IMR-90 (cell line): ENCODE results near the gene APP.

ENCODE experiments used
- BHLHE40 ChIP-seq: fragments of 150-350 bp; IDR thresholded peaks from 2 replicates; pipeline ENCODE4 v1.6.1; 2016; ENCODE audit warnings: mild to moderate bottlenecking, low read depth, low read length
- CEBPB ChIP-seq: IDR thresholded peaks from 2 replicates; pipeline ENCODE4 v1.6.1; 2012; ENCODE audit warnings: low read depth, low read length, improper control_type of control experiment
- CHD1 ChIP-seq: IDR thresholded peaks from 2 replicates; pipeline ENCODE4 v1.6.1; 2012; ENCODE audit warnings: low read depth, low read length, improper control_type of control experiment
- FOS ChIP-seq: fragments of 150-350 bp; IDR thresholded peaks from 2 replicates; pipeline ENCODE4 v1.6.1; 2016; ENCODE audit warnings: low read depth, low read length
- MAFK ChIP-seq: IDR thresholded peaks from 2 replicates; pipeline ENCODE4 v1.6.1; 2012; ENCODE audit warnings: low read depth, low read length, improper control_type of control experiment
- POLR2A ChIP-seq: IDR thresholded peaks from 2 replicates; pipeline ENCODE4 v1.6.1; 2012; ENCODE audit warnings: mild to moderate bottlenecking, low read depth, low read length
- RFX5 ChIP-seq: IDR thresholded peaks from 2 replicates; pipeline ENCODE4 v1.8.0; 2012; ENCODE audit warnings: low read depth, mild to moderate bottlenecking, low read length, moderate library complexity
- SMC3 ChIP-seq: fragments of 150-350 bp; IDR thresholded peaks from 2 replicates; pipeline ENCODE4 v1.6.1; 2016; ENCODE audit warnings: low read depth, mild to moderate bottlenecking, antibody characterized with exemption, low read length, moderate library complexity
- TF ChIP-seq, protein P1 (sequence below): conservative IDR thresholded peaks from 2 replicates; pipeline ENCODE4 v1.5.1; 2012; ENCODE audit warnings: mild to moderate bottlenecking, low read depth, low read length, improper control_type of control experiment
- TF ChIP-seq, protein P2 (sequence below): fragments of 150-350 bp; IDR thresholded peaks from 2 replicates; pipeline ENCODE4 v1.6.1; 2016; ENCODE audit warnings: low read depth, mild to moderate bottlenecking, low read length, moderate library complexity, borderline replicate concordance
- TF ChIP-seq, protein P3 (sequence below): fragments of 150-350 bp; IDR thresholded peaks from 2 replicates; pipeline ENCODE4 v1.6.1; 2017; ENCODE audit warnings: mild to moderate bottlenecking, antibody characterized with exemption, low read length, low read depth

DNA sequence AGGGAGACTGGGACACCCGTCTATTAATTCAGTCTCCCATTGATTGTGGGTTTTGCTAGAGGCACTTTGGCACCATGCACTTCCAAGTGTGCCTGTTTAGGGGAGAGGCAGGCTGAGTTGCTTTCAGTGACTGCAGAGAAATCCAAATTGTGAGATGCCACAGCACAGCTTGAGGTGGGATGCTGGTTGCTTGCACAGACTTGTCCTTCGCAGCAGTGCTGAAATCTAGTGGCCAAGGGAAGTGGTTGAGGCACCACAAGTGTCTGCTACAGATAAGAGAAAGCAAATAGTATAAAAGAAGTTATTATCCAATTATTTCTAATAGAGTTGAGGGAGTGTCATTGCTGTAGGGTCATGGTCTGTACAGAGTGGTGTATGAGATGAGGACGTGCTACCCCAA is 40.0 kb upstream of the APP start:
- TF ChIP-seq, protein P1, sequence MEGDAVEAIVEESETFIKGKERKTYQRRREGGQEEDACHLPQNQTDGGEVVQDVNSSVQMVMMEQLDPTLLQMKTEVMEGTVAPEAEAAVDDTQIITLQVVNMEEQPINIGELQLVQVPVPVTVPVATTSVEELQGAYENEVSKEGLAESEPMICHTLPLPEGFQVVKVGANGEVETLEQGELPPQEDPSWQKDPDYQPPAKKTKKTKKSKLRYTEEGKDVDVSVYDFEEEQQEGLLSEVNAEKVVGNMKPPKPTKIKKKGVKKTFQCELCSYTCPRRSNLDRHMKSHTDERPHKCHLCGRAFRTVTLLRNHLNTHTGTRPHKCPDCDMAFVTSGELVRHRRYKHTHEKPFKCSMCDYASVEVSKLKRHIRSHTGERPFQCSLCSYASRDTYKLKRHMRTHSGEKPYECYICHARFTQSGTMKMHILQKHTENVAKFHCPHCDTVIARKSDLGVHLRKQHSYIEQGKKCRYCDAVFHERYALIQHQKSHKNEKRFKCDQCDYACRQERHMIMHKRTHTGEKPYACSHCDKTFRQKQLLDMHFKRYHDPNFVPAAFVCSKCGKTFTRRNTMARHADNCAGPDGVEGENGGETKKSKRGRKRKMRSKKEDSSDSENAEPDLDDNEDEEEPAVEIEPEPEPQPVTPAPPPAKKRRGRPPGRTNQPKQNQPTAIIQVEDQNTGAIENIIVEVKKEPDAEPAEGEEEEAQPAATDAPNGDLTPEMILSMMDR = no peak
- TF ChIP-seq POLR2A (no peak), CHD1 (no peak), BHLHE40 (no peak), SMC3 (no peak), MAFK (no peak), CEBPB (no peak), FOS (no peak), RFX5 (no peak)
- TF ChIP-seq, protein P2, sequence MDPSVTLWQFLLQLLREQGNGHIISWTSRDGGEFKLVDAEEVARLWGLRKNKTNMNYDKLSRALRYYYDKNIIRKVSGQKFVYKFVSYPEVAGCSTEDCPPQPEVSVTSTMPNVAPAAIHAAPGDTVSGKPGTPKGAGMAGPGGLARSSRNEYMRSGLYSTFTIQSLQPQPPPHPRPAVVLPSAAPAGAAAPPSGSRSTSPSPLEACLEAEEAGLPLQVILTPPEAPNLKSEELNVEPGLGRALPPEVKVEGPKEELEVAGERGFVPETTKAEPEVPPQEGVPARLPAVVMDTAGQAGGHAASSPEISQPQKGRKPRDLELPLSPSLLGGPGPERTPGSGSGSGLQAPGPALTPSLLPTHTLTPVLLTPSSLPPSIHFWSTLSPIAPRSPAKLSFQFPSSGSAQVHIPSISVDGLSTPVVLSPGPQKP = no peak
- TF ChIP-seq, protein P3, sequence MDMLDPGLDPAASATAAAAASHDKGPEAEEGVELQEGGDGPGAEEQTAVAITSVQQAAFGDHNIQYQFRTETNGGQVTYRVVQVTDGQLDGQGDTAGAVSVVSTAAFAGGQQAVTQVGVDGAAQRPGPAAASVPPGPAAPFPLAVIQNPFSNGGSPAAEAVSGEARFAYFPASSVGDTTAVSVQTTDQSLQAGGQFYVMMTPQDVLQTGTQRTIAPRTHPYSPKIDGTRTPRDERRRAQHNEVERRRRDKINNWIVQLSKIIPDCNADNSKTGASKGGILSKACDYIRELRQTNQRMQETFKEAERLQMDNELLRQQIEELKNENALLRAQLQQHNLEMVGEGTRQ = no peak
